Right lobe of liver (tissue), 6 donors: Measurements from ENCODE around the gene BRD2. TPM values are rescaled to one million over a fixed set of nuclear protein-coding genes. Genes with fewer than 3 reads are reported as not detected.
A peak's percentile ranks its signal among the peaks of the same experiment; 100 is the strongest.

ENCODE experiments used
- ATAC-seq, 4 donors: fragments of 200-7000 bp; cut with Tn5 transposase; one replicate each; pipeline ENCODE4 v1.9.1; 2020; ENCODE audit warnings: mild to moderate bottlenecking in 4 of 4, moderate library complexity in 4 of 4
- DNase-seq, 3 donors: peaks; one replicate each; pipeline ENCODE4 v3.0.0-alpha.2; 2020
- H3K27ac ChIP-seq, 3 donors: fragments of 200-600 bp; one replicate each; pipeline ENCODE4 v1.8.0; 2022
- H3K27me3 ChIP-seq, 2 donors: fragments of 200-600 bp; one replicate each; pipeline ENCODE4 v1.8.0; 2022
- H3K36me3 ChIP-seq, 4 donors: fragments of 200-600 bp; sonication (generic) in 1 of 4; one replicate each; pipeline versions ENCODE4 v1.5.1 to v1.8.0; 2017 to 2022; ENCODE audit warnings: control low read depth in 1 of 4
- H3K4me1 ChIP-seq, 4 donors: fragments of 200-600 bp; sonication (generic) in 1 of 4; one replicate each; pipeline versions ENCODE4 v1.5.1 to v1.8.0; 2017 to 2022; ENCODE audit warnings: control low read depth in 1 of 4
- H3K4me3 ChIP-seq, 3 donors: fragments of 200-600 bp; one replicate each; pipeline ENCODE4 v1.8.0; 2022
- H3K9me3 ChIP-seq, 4 donors: fragments of 200-600 bp; sonication (generic) in 1 of 4; one replicate each; pipeline versions ENCODE4 v1.5.1 to v1.8.0; 2017 to 2022; ENCODE audit warnings: control low read depth in 1 of 4
- POLR2A ChIP-seq: fragments of 450-650 bp; IDR thresholded peaks from one replicate; pipeline ENCODE4 v1.6.1; 2017; ENCODE audit warnings: antibody characterized with exemption, mild to moderate bottlenecking
- whole genome bisulfite sequencing: methylation state at CpG from one replicate; pipeline ENCODE4 v1.1.6; 2018; ENCODE audit warnings: low coverage, low lambda C conversion rate; ENCODE audit not compliant: insufficient coverage; ENCODE audit errors: missing lambda C conversion rate; 5-methylcytosine and 5-hydroxymethylcytosine counted together
- intact Hi-C, 2 donors: fragments of 100-400 bp; cut with DNase I; formaldehyde crosslinking; loops; one replicate each; pipeline versions ENCODE4 v1.11.2 to v1.14.1; 2022
- total RNA-seq, 6 experiments: library from RNA; depleted of rRNA in 2 of 6; stranded (reverse); fragments of >200 nt in 2 of 6; fragmentation: NEBNext Ultra II Directional in 3 of 6; extraction: Animal tissue kit (Norgen Biotek cat#: 25700) in 3 of 6; gene quantifications; one replicate each; pipeline versions ENCODE4 v1.1.0 to v1.2.4, GENCODE V29; 2016 to 2023
- TF ChIP-seq, protein P1 (sequence below), 4 donors: fragments of 200-600 bp in 3 of 4; fragments of 450-650 bp in 1 of 4; IDR thresholded peaks; one replicate each; pipeline versions ENCODE4 v1.5.1 to v1.8.0; 2016 to 2022; ENCODE audit warnings: antibody characterized with exemption in 4 of 4, mild to moderate bottlenecking in 2 of 4
- donor health status: DM: no; HTN: yes; CAD: no.
- donor health status: DM: no; HTN: no; CAD: no.
- donor health status: DM: no; HTN: no; CAD: no.
- donor health status: DM: no; HTN: yes; CAD: no.
- donor health status: DM: no; HTN: yes; CAD: no.

The BRD2 gene
- total RNA-seq, 6 experiments from 2014 or later = 66.3 to 111 (median 73.7) TPM

DNA sequence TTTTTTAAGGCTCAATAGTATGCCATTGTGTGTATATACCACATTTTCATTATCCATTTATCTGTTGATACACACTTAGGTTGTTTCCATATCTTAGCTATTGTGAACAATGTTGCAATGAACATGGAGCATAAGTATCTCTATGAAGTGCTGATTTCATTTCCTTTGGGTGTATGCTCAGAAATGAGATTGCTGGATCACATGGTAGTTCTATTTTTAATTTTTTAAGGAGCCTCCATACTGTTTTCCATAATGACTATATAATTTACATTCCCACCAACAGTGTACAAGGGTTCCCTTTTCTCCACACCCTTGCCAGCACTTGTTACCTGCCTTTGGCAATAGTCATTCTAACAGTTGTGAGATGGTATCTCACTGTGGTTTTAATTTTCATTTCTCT lies 56.1 kb downstream of the BRD2 start:
- no peak overlapping the region for H3K27ac ChIP-seq
- H3K4me1 ChIP-seq = peaks cover 0 to 3% (median 0%) of the 10 kb centered on the region in 4 donors
- H3K4me3 ChIP-seq = no peak overlapping the region
- ATAC-seq (no peak), DNase-seq (no peak)
- no peaks in the 10 kb centered on the region for H3K9me3 ChIP-seq
- no peaks in the 10 kb centered on the region for H3K27me3 ChIP-seq
- no peaks in the 10 kb centered on the region for H3K36me3 ChIP-seq
- intact Hi-C loops = no loop called here
- TF ChIP-seq POLR2A = no peak
- TF ChIP-seq, protein P1, sequence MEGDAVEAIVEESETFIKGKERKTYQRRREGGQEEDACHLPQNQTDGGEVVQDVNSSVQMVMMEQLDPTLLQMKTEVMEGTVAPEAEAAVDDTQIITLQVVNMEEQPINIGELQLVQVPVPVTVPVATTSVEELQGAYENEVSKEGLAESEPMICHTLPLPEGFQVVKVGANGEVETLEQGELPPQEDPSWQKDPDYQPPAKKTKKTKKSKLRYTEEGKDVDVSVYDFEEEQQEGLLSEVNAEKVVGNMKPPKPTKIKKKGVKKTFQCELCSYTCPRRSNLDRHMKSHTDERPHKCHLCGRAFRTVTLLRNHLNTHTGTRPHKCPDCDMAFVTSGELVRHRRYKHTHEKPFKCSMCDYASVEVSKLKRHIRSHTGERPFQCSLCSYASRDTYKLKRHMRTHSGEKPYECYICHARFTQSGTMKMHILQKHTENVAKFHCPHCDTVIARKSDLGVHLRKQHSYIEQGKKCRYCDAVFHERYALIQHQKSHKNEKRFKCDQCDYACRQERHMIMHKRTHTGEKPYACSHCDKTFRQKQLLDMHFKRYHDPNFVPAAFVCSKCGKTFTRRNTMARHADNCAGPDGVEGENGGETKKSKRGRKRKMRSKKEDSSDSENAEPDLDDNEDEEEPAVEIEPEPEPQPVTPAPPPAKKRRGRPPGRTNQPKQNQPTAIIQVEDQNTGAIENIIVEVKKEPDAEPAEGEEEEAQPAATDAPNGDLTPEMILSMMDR (IDR thresholded peaks at IDR 0.05) = no peak

DNA sequence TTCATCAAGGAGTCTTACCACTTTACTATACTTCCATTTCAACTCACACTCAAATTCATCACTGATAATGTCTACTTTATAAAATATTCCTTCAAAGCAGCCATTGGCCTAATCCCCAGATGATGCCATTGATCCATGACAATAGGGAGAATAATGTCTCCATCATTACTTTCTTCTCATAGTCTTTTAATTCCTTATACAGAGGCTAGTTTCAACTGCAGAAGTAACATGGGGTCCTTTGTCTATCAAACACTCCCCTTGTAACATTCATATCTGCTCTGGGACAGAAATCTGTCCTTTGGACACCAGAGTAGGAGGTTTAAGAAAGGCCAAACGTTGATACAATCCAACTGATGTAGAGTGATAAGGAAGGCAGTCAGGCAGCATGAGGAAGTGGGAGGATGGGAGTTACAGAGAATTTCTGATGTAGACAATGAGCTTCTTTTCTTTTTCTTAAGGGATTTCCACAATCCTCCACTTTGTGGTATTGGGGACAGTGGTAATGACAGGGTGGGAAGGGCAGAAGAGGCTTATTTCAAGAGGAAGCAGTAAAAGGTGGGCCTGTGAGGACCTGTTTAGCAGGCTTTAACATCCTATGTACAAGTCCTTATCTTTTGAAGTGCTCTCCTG lies 59.9 kb downstream of the BRD2 start:
- no peak for TF ChIP-seq POLR2A
- intact Hi-C loops = no loop called here

DNA sequence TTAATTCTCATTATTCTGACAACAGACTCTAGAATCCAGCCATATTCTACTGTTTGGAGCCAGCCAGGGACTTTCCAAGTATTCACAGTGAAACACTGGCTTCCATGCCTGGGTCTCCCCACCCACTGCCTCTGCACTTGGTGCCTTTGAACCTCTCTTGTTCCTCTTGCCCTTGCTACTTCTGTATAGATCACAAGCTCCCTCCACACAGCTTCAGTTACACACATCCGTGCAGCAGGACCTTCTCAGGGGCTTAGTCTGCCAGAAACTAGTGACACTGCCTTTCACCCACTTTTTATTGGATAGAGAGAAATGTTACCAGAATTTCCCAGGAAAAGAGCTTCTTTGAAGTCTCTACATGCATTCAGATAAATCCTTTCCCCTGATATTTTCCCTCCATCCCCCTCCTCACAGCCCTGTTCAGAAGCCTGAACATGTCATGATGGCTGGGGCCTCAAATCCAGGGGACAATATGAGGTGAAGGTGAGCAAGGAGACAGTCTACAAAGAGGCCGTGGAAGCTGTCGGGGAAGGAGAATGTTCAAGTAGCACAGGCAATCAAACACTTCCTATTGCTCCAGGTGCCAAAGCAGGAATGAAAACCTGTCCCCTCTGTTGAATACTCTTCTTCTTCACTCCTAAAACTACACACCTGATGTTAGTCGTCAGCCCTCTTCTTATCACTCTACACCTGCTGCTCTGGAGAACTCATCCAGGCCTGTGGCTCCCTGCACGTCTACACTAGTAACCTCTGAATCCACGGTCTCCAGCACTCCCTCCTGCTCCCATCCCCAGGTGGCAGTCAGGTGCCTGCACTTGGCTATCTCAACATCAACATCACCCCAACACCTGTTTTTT lies 61.2 kb downstream of the BRD2 start:
- ATAC-seq (peak; percentile 78 to 91 (median 87)), DNase-seq (no peak)
- TF ChIP-seq, protein P1 (IDR thresholded peaks at IDR 0.05) = no peak
- TF ChIP-seq POLR2A = peak; percentile 30
- H3K4me3 ChIP-seq = no peak overlapping the region
- H3K9me3 ChIP-seq = no peaks in the 10 kb centered on the region
- intact Hi-C loops = no loop called here
- no peaks in the 10 kb centered on the region for H3K36me3 ChIP-seq
- WGBS = 57% methylated on average over 6 of the region's 6 CpGs
- H3K4me1 ChIP-seq = no peaks in the 10 kb centered on the region
- no peaks in the 10 kb centered on the region for H3K27me3 ChIP-seq
- peak overlapping the region in 2 of 3 donors; percentile 6 to 61 for H3K27ac ChIP-seq

More for the DNA sequence above, 59.9 kb downstream of the BRD2 start:
- 19% methylated on average over 1 of the region's 1 CpG for WGBS
- Histone ChIP-seq H3K4me1 (no peaks in the 10 kb centered on the region), H3K27me3 (no peaks in the 10 kb centered on the region), H3K9me3 (no peaks in the 10 kb centered on the region), H3K4me3 (no peak overlapping the region), H3K27ac (peak overlapping the region in 1 of 3 donors; percentile 32), H3K36me3 (no peaks in the 10 kb centered on the region)
- peak in 1 of 4 donors; percentile 33 for ATAC-seq
- no peak for DNase-seq

DNA sequence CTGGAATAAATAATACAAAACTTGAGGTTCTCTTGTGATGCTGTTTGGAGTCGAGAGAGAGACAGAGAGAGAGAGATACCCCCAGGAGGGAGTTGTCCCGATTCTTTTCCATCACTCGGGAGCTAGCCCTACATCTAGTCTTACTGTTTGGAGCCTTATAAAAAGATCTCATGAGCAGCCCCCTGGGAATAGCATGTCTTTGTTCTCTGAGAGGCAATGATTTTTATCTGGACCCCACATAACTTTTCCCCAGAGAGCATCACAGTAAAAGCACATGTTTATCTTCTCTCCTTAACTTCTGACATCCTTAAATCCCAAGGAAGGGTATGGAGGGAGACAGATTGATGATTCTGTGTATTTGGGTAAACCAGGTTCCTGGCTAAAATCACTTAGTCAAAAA lies 61.9 kb downstream of the BRD2 start:
- ATAC-seq = no peak
- TF ChIP-seq POLR2A = no peak
- TF ChIP-seq, protein P1 (IDR thresholded peaks at IDR 0.05) = no peak
- intact Hi-C loops = no loop called here
- H3K4me3 ChIP-seq = no peak overlapping the region
- no peaks in the 10 kb centered on the region for H3K9me3 ChIP-seq
- H3K36me3 ChIP-seq = no peaks in the 10 kb centered on the region
- 25% methylated on average over 3 of the region's 3 CpGs for WGBS
- H3K27ac ChIP-seq = peak overlapping the region in 1 of 3 donors; percentile 6
- H3K27me3 ChIP-seq = no peaks in the 10 kb centered on the region
- no peak for DNase-seq
- H3K4me1 ChIP-seq = no peaks in the 10 kb centered on the region

Other genes with a start within 250 kb of the BRD2 start
- 1 to 10 TPM in 1 of 6 experiments, under 1 TPM in 4, not detected in 1; 0.25 to 7.7 (median 0.72) TPM for gene HLA-DQA2, start 227.2 kb upstream of the BRD2 start, total RNA-seq
- gene HLA-DQB2, start 205.1 kb upstream of the BRD2 start, total RNA-seq = 1 to 10 TPM in 1 of 6 experiments, under 1 TPM in 2, not detected in 3; 0.24 to 5.1 (median 0.46) TPM
- gene HLA-DOB, start 151.6 kb upstream of the BRD2 start, total RNA-seq = under 1 TPM in 2 of 6 experiments, not detected in 4; 0.16 to 0.20 TPM
- gene TAP2, start 129.9 kb upstream of the BRD2 start, total RNA-seq = 10 to 100 TPM in 4 of 6 experiments, 1 to 10 TPM in 2; 8.8 to 20.2 (median 15.9) TPM
- gene PSMB8, start 124.5 kb upstream of the BRD2 start, total RNA-seq = 10 to 100 TPM; 34.7 to 66.3 (median 40.5) TPM
- 10 to 100 TPM in 5 of 6 experiments, 1 to 10 TPM in 1; 7.7 to 24.9 (median 17.8) TPM for gene TAP1, start 114.9 kb upstream of the BRD2 start, total RNA-seq
- 10 to 100 TPM in 5 of 6 experiments, 1 to 10 TPM in 1; 7.1 to 33.2 (median 18.0) TPM for gene PSMB9, start 114.4 kb upstream of the BRD2 start, total RNA-seq
- gene HLA-DMB, start 27.6 kb upstream of the BRD2 start, total RNA-seq = 10 to 100 TPM in 1 of 6 experiments, 1 to 10 TPM in 5; 1.8 to 22.0 (median 6.5) TPM
- gene HLA-DMA, start 15.5 kb upstream of the BRD2 start, total RNA-seq = 10 to 100 TPM in 4 of 6 experiments, 1 to 10 TPM in 2; 6.9 to 26.2 (median 10.7) TPM
- 1 to 10 TPM in 5 of 6 experiments, under 1 TPM in 1; 0.37 to 3.3 (median 1.2) TPM for gene HLA-DOA, start 41.0 kb downstream of the BRD2 start, total RNA-seq
- gene HLA-DPA1, start 105.1 kb downstream of the BRD2 start, total RNA-seq = 10 to 100 TPM; 10.0 to 74.8 (median 26.3) TPM
- 10 to 100 TPM in 5 of 6 experiments, 1 to 10 TPM in 1; 8.6 to 66.7 (median 23.0) TPM for gene HLA-DPB1, start 107.4 kb downstream of the BRD2 start, total RNA-seq
- gene COL11A2, start 223.9 kb downstream of the BRD2 start, total RNA-seq = 1 to 10 TPM in 1 of 6 experiments, under 1 TPM in 5; 0.06 to 1.4 (median 0.61) TPM
- 10 to 100 TPM; 10.1 to 28.2 (median 17.7) TPM for gene RXRB, start 232.1 kb downstream of the BRD2 start, total RNA-seq
- 10 to 100 TPM; 33.5 to 61.4 (median 50.1) TPM for gene SLC39A7, start 232.3 kb downstream of the BRD2 start, total RNA-seq
- 10 to 100 TPM; 14.3 to 39.8 (median 33.8) TPM for gene HSD17B8, start 236.1 kb downstream of the BRD2 start, total RNA-seq
- 10 to 100 TPM in 4 of 6 experiments, 1 to 10 TPM in 2; 7.5 to 21.3 (median 19.7) TPM for gene RING1, start 239.9 kb downstream of the BRD2 start, total RNA-seq